GM12872 (cell line): ENCODE results near the gene GPC3.

Experiments
- TF ChIP-seq, protein P1 (sequence below): IDR thresholded peaks from 3 replicates; pipeline ENCODE4 v1.5.1; 2011; ENCODE audit warnings: low read depth, mild to moderate bottlenecking, low read length, moderate library complexity; ENCODE audit not compliant: insufficient read depth

GPC3 gene

DNA sequence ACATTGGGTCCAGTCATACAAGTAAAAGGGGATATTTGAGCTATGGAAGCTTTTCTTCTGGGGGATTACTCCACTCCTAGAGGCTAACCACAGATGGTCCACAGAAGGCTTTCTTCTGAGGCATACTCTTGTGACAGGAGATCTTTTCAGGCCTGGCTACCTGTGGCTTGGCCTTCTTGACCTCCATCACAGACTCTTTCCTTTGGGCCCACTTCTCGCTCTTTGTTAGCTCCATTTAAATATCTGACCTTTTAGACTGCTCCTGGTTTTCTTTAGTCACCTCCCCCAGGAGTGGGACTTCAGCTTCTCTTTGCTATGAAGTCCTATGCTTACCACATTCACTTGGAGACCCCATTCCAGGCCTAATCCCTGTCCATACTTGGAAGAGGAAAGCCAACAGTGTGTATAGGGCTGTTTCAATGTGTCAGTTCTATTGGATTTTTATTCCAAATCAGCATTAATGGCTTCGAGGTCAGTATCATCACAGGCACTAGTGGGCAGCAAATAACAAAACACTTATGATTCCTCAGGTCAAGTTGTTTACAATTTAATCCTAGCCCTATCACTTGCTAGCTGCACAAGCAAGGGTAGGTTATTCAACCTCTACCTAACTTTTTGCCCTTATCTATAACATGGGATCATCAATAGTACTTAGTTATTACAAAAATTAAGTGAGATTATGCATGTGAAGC lies 26.3 kb downstream of the GPC3 start:
- TF ChIP-seq, protein P1, sequence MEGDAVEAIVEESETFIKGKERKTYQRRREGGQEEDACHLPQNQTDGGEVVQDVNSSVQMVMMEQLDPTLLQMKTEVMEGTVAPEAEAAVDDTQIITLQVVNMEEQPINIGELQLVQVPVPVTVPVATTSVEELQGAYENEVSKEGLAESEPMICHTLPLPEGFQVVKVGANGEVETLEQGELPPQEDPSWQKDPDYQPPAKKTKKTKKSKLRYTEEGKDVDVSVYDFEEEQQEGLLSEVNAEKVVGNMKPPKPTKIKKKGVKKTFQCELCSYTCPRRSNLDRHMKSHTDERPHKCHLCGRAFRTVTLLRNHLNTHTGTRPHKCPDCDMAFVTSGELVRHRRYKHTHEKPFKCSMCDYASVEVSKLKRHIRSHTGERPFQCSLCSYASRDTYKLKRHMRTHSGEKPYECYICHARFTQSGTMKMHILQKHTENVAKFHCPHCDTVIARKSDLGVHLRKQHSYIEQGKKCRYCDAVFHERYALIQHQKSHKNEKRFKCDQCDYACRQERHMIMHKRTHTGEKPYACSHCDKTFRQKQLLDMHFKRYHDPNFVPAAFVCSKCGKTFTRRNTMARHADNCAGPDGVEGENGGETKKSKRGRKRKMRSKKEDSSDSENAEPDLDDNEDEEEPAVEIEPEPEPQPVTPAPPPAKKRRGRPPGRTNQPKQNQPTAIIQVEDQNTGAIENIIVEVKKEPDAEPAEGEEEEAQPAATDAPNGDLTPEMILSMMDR, result no peak

DNA sequence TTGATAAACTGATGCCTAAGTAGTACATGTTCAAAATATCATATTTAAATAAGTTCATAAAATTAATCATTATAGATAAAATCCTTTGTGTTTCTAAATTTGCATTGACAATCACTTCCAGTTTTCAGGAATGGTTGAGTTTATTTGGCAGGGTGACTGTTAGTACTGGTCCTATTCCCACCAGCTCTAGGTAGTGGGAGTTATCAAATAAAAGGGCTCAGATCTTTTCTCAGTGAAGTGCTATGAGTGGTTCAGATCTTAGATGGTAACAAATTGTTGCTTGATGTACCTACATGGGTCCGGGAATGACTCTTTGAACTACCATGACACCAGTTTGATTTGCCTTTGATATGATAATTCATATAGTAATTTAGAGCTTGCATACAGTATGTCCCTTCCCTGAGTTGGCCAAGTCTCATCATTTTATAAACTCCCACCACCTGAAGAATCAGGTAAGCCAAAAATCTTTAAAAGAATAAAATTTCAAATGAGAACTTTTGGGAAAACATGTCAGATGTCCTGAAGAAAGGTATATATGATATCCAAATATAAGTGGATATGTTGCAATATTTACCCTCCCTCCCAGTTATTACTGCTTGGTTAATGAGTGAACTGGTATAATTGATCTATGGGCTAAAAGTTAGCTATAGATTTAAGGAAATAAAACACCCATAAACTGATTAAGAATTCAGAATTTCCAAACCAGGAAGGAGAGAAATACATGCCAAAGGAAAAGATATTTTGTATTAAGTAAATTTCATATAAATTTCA lies 28.6 kb downstream of the GPC3 start:
- TF ChIP-seq, protein P1, result no peak

DNA sequence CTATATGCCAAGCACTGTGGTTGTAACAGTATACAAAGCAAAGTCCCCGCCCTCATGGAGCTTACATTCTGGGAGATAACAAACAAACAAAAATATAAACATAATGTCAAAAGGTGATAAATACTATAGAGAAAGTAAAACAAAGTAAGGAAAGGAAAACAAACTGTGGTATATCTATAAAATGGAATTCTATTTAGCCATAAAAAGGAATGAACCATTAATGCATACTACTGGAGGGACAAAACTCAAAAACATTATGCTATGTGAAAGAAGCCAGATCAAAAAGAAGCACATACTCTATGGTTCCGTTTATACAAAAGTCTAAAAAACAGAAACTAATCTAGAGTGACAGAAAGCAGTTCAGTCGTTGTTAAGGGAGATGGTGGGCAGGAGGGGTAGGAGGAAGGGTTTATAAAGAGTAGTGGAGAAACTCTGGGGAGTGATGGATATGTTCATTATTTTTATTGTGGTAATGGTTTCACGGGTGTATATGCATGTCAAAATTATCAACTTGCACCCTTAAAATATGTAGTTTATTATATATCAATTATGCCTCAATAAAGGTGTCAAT lies 31.5 kb downstream of the GPC3 start:
- TF ChIP-seq, protein P1, result no peak

DNA sequence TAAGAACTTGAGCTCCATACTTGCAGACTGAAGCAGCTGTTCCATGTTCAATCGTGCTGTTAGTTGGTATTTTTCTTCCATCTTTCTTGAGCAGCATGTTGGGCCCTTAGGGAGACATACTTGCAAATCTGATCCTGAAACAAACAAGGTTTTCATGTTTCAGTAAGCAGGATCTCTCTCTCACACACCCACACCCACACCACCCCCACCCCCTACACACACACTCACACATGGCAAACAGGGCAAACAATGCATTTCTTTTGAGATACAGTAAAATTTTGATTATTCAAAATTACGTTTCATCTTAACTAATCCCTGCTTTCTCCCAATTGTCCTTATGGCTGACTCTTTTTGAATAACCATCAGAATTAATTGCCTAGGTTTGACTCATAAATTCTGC lies 32.3 kb downstream of the GPC3 start:
- TF ChIP-seq, protein P1, result no peak

DNA sequence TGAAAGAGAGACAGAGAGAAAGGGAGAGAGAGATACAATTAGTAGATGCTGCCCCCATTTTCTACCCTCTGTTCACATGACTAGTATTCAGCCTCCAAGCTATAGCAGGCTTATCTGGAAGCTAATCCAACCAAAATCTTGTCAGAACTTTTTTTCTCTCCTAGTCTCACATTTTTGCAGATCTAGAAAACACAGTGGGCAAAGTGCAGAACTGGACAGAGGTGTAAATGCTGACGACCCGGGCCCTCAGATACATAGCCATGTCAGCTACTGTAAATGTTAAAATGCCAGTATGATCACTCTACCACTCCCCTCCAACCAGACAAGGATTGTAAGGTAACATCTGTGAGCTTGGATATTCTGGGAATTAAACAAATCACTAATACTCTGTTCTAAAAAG lies 34.3 kb downstream of the GPC3 start:
- TF ChIP-seq, protein P1, result no peak

DNA sequence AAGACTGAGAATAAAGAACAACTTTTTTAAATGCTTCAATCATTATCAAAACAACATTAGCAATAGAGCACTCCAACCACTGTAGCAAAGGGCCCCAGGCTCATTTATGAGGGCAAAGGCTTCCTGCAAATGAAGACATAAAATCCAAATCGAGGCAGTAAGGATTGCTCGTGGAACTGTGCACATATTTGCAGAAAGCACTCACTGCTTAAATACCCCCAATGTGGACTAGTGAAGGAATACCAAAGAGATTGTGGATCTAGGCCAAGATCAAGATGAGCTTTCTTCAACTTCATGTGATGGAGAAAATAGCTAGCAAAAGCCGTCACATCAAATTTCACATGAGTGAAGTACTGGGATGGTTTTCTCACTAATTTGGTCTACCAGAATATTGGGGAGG lies 35.2 kb downstream of the GPC3 start:
- TF ChIP-seq, protein P1, result no peak

DNA sequence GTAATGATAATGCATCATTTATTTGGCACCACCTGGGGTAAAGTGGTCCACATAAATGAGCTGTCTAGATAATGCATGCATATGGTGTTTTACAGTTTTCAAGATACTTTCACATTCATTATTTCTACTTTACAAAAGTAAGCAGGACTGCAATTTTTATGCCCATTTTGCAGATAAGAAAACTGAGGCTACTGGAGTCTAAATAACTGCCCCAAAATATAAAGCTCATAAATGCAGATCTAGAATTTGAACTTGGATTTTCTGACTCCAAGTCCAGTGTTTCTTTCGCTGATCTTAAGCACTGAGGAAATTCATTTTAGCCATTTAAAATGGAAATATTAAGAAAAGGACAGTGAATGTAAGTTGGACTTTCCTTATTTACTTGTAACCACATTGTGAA lies 36.5 kb downstream of the GPC3 start:
- TF ChIP-seq, protein P1, result no peak
